OCI-LY7 (cell line): ENCODE results near the gene TMEM135. TPM values are rescaled to one million over a fixed set of nuclear protein-coding genes. Genes with fewer than 3 reads are reported as not detected.

Source experiments
- BruUV-seq: library from RNA; stranded (reverse); fragments of 400-500 nt; replicated peaks from 2 replicates; lab custom pipeline; 2021; lab: Mats Ljungman, UMichigan
- CTCF ChIA-PET: fragments of 300-600 bp; sonication (Branson Sonifier 250); formaldehyde crosslinking; loops from one replicate; lab custom pipeline; 2022; ENCODE audit warnings: antibody characterized with exemption; ENCODE audit not compliant: unreplicated experiment; lab: Charles Lee
- POLR2A ChIA-PET: fragments of 300-600 bp; sonication (Branson Sonifier 250); formaldehyde crosslinking; loops from one replicate; lab custom pipeline; 2022; ENCODE audit warnings: antibody characterized with exemption; lab: Charles Lee
- DNase-seq: peaks from one replicate; pipeline ENCODE4 v3.0.0-alpha.2; 2015; ENCODE audit warnings: low spot score
- H2AFZ ChIP-seq: fragments of 200-600 bp; sonication (generic), shearing (Covaris generic); 2 replicates; pipeline ENCODE4 v1.6.1; 2014; ENCODE audit warnings: mild to moderate bottlenecking, antibody characterized with exemption, low read length, moderate library complexity
- H3K27ac ChIP-seq: fragments of 200-600 bp; sonication (generic); 2 replicates; pipeline ENCODE4 v1.5.1; 2014; ENCODE audit warnings: mixed run types, low read depth, mild to moderate bottlenecking, moderate library complexity, low read length, inconsistent platforms; ENCODE audit not compliant: poor library complexity, severe bottlenecking
- H3K36me3 ChIP-seq: fragments of 200-600 bp; sonication (generic); 2 replicates; pipeline ENCODE4 v1.6.1; 2014; ENCODE audit warnings: mild to moderate bottlenecking, antibody characterized with exemption, low read length, moderate library complexity, mixed read lengths; ENCODE audit not compliant: insufficient read depth
- H3K4me1 ChIP-seq: fragments of 200-600 bp; sonication (generic); 2 replicates; pipeline ENCODE4 v1.5.1; 2014; ENCODE audit warnings: mild to moderate bottlenecking, low read length; ENCODE audit not compliant: insufficient read depth, poor library complexity, severe bottlenecking
- H3K4me2 ChIP-seq: fragments of 200-600 bp; sonication (generic); 2 replicates; pipeline ENCODE4 v1.6.1; 2014; ENCODE audit warnings: mild to moderate bottlenecking, low read length
- H3K4me3 ChIP-seq: fragments of 200-600 bp; sonication (generic); 2 replicates; pipeline ENCODE4 v1.5.1; 2014; ENCODE audit warnings: mild to moderate bottlenecking, low read depth, low read length; ENCODE audit not compliant: poor library complexity, severe bottlenecking
- H3K79me2 ChIP-seq: fragments of 200-600 bp; sonication (generic); 2 replicates; pipeline ENCODE4 v1.6.1; 2016; ENCODE audit warnings: low read depth, mild to moderate bottlenecking, low read length, moderate library complexity, mixed read lengths; ENCODE audit not compliant: insufficient read depth
- H3K9me2 ChIP-seq: fragments of 200-600 bp; sonication (generic); 2 replicates; pipeline ENCODE4 v1.6.1; 2016; ENCODE audit warnings: mild to moderate bottlenecking, low read length, mixed read lengths; ENCODE audit not compliant: insufficient read depth
- H3K9me3 ChIP-seq: fragments of 200-600 bp; sonication (generic); 2 replicates; pipeline ENCODE4 v1.6.1; 2014; ENCODE audit warnings: mild to moderate bottlenecking, mixed run types, low read length, mixed read lengths
- H4K20me1 ChIP-seq: fragments of 200-600 bp; sonication (generic); 2 replicates; pipeline ENCODE4 v1.6.1; 2014; ENCODE audit warnings: mild to moderate bottlenecking, antibody characterized with exemption, low read length, moderate library complexity, mixed read lengths; ENCODE audit not compliant: insufficient read depth
- CTCF ChIP-seq: fragments of 200-600 bp; sonication (generic); conservative IDR thresholded peaks from 2 replicates; pipeline ENCODE4 v1.5.1; 2014; ENCODE audit warnings: mild to moderate bottlenecking, antibody characterized with exemption, low read length, moderate library complexity, mixed read lengths
- EZH2phosphoT487 ChIP-seq: fragments of 200-600 bp; sonication (generic); IDR thresholded peaks from 2 replicates; pipeline ENCODE4 v1.6.1; 2018; ENCODE audit warnings: low read depth, borderline replicate concordance, mild to moderate bottlenecking, mixed run types, antibody characterized with exemption, low read length, moderate library complexity, mixed read lengths
- intact Hi-C: fragments of 100-400 bp; cut with micrococcal nuclease; formaldehyde crosslinking; loops from one replicate; pipeline ENCODE4 v1.10.0; 2022; ENCODE audit not compliant: unreplicated experiment
- total RNA-seq, 2 experiments: library from RNA; depleted of rRNA in 1 of 2; stranded (reverse); fragments of >200 nt in 1 of 2; shearing (Covaris generic) in 1 of 2; gene quantifications; 2 replicates each; pipeline ENCODE4 v1.2.3, GENCODE V29; 2014 to 2022

Gene TMEM135
- total RNA-seq, 2 experiments from 2014 or later = 14.5 to 56.4 TPM

- Histone ChIP-seq H2AFZ (no peak overlapping the region), H4K20me1 (no peaks in the 10 kb centered on the region), H3K9me3 (peaks cover 5% of the 10 kb centered on the region; the same call in 1 of the 2 replicates), H3K4me2 (no peak overlapping the region), H3K36me3 (peaks cover 12% of the 10 kb centered on the region), H3K4me3 (no peak overlapping the region), H3K27ac (no peak overlapping the region), H3K4me1 (no peaks in the 10 kb centered on the region), H3K79me2 (no peaks in the 10 kb centered on the region), H3K9me2 (no peaks in the 10 kb centered on the region)
- BruUV-seq = no TSS peak
- intact Hi-C loops = no loop called here
- ChIA-PET CTCF (no interaction called here), POLR2A (no interaction called here)
- TF ChIP-seq CTCF (no peak), EZH2phosphoT487 (no peak)
- no peak for DNase-seq
These were observed 141.9 kb downstream of the TMEM135 start for GRCh38 chr11:87179621-87180020.

- H4K20me1 ChIP-seq = no peaks in the 10 kb centered on the region
- CTCF ChIA-PET = no interaction called here
These were observed 143.0 kb downstream of the TMEM135 start for GRCh38 chr11:87180742-87181141.

More at GRCh38 chr11:87180742-87181141, 143.0 kb downstream of the TMEM135 start:
- Histone ChIP-seq H3K4me2 (no peak overlapping the region), H3K27ac (no peak overlapping the region), H3K4me1 (no peaks in the 10 kb centered on the region), H2AFZ (no peak overlapping the region), H3K79me2 (no peaks in the 10 kb centered on the region), H3K36me3 (peaks cover 12% of the 10 kb centered on the region), H3K9me3 (peaks cover 5% of the 10 kb centered on the region; the same call in 1 of the 2 replicates), H3K9me2 (no peaks in the 10 kb centered on the region), H3K4me3 (no peak overlapping the region)
- no peak for DNase-seq
- TSS peak; percentile 33 for BruUV-seq
- intact Hi-C loops = no loop called here
- POLR2A ChIA-PET = no interaction called here
- TF ChIP-seq CTCF (no peak), EZH2phosphoT487 (no peak)
